ENCODE results near the gene SOCS4.

The SOCS4 gene

DNA sequence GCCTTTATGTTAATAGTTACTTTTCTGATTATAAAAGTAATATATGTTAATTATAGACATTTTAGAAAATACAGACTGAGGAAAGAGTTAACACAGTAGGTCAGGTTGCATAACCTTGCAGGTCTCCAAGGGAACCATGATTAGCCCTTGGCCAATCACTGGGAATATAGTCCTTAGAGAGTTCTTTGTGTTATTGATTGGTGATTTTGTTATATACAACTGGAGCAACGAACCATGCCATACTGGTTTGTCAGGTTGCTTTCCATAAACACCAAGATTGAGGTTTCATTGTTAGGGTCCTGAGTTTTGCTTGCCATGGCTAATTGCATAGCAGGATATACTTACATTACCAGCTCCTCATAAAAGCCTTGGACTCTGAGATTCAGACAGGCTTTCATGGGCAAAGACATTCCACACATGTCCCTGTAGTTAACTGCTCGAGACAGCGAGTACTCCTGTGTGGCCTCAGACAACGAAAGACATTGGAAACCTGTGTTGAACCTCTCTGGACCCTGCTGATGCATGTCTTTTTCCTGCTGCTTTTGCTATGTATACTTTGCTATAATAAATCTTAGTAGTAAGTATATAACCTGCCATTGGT lies 58.1 kb downstream of the SOCS4 start:
- no peak for DNase-seq (ENCODE audit: low spot score)

- no peak for DNase-seq (ENCODE audit: low spot score)
Measured at GRCh38 chr14:55086938-55087337, 59.9 kb downstream of the SOCS4 start.

DNA sequence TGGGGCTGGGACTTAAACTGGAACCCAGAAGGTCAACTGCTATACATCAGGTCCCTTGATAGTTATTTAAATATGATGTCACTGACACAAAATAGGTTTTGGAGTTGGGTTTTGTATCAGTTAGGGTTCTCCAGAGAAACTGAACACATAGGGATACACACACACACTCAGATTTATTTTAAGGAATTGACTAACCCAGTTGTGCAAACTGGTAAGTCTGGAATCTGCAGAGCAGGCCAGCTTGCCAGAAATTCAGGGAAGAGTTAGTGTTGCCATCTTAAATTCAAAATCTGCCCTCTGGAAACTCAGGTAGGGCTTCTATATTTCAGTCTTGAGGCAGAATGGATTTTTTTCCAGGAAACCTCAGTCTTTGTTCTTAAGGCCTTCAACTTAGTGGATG lies 61.3 kb downstream of the SOCS4 start:
- DNase-seq (ENCODE audit: low spot score), result no peak

DNA sequence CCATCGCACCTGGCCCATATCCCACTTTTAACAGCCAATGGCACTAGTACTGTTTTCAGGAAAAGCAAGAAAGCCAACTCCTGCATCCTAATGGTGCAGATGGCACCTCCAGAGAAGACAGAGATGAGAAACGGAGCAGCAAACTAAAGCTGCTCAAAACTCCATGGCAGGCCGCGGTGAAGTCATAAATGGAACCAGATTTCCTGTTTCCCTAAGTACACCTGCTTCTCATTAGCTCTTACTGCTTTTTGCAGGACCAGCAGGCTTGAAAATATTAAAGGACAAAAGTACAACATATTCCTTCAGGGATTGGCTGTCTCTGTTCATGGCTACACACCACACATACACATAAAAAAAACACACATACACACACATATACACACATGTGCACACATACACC lies 65.3 kb downstream of the SOCS4 start:
- no peak for DNase-seq (ENCODE audit: low spot score)

DNA sequence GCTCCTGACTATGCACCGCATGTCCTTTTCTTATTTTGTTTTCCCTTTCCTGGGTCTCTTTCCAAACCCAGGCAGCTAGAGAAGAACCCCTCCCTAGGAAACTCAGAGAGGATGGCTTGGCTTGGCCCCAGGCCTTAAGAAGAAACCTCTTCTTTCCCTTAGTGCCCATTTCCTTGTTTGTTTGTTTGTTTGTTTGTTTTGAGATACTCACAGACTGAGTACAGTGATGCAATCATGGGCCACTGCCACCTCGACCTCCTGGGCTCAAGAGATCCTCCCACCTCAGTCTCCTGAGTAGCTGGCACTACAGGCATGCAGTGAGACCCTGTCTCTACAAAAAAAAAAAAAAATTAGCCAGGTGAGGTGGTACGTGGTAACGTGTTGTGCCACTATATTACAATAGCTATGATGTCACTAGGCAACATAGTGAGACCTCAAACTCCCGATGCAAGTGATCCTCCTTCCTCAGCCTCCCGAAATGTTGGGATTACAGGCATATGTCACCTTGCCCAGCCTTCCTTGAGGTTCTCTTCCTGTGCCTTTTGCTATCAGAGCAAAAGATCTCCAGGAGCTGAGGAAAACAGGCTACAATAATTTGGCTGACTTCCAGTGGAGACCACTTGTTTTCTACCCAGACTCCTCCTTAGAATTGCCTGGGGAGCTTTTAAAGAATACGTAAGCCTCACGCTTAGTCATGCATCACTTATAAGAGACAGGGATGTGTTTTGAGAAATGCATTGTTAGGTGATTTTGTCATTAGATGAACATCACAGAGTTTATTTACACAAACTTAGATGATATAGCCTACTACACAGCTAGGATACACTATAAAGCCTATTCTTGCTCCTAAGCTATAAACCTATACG lies 67.5 kb downstream of the SOCS4 start:
- no peak for DNase-seq (ENCODE audit: low spot score)

DNA sequence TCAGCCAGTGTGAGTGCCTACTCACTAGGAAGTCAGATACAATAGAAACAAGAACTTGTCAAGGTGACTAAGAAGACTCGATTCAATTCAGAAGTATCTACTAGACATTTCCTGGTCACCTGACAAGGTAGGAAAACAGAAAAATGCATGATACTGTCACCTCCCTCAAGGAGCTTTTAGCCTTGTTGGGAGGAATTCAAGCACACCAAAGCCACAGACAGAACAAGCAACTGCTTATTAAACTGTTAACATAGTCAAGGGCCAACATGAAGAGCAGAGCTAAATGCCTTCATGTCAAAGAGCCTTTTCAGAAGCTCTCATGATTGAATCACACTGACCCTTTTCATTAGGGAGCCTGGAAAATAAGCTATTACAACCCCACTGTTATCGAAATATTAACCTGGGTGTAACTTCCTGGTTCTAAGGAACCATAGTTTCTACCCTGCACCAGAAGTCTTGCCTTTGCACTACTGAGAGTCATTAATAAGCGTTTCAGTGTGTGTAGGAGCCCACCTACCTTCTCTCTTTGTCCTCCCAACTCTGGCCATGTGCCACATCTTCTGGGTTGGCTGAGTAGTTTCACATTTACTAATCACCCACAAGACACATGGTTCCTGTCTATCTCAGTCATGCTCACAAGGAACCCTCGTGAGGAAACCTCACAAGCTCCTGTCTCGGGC lies 71.0 kb downstream of the SOCS4 start:
- peak; percentile 67 for DNase-seq (ENCODE audit: low spot score)

DNA sequence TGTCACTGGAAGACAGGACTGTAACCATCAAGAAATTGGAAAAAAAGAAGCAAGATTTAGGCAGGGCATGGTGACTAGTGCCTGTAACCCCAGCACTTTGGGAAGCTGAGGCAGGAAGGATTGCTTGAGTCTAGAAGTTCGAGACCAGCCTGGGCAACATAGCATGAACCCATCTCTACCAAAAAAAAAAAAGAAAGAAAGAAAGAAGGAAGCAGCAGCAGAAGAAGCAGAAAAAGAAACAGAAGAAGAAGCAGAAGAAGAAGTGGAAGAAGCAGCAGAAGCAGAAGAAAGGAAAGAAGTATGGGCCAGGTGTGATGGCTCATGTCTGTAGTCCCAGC lies 71.5 kb downstream of the SOCS4 start:
- no peak for DNase-seq (ENCODE audit: low spot score)

All from pons (tissue), 1 donor.